IPS DF 4.7 (cell line): ENCODE results near the gene SEC14L5.

ENCODE experiments used
- DNase-seq: peaks from one replicate; pipeline ENCODE4 v3.0.0-alpha.2; 2013; ENCODE audit warnings: low spot score; ENCODE audit errors: extremely low read depth

The SEC14L5 gene

GRCh38 chr16:4984174-4984990, 26.3 kb downstream of the SEC14L5 start:
- no peak for DNase-seq

- no peak for DNase-seq
These were observed 29.1 kb downstream of the SEC14L5 start for GRCh38 chr16:4987250-4987579.

GRCh38 chr16:4987580-4988374, 29.6 kb downstream of the SEC14L5 start:
- DNase-seq = no peak

- no peak for DNase-seq
These were observed 30.5 kb downstream of the SEC14L5 start for GRCh38 chr16:4988647-4989046.

GRCh38 chr16:4989391-4990006, 31.4 kb downstream of the SEC14L5 start:
- no peak for DNase-seq

GRCh38 chr16:4990415-4990814, 32.3 kb downstream of the SEC14L5 start:
- DNase-seq = no peak

GRCh38 chr16:4991754-4992153, 33.6 kb downstream of the SEC14L5 start:
- no peak for DNase-seq

GRCh38 chr16:4994719-4995434, 36.7 kb downstream of the SEC14L5 start:
- no peak for DNase-seq

GRCh38 chr16:5000573-5001001, 42.5 kb downstream of the SEC14L5 start:
- DNase-seq = no peak

- DNase-seq = no peak
These were observed 43.4 kb downstream of the SEC14L5 start for GRCh38 chr16:5001571-5001970.

GRCh38 chr16:5001986-5002385, 43.9 kb downstream of the SEC14L5 start:
- DNase-seq = no peak

- DNase-seq = no peak
These were observed 44.6 kb downstream of the SEC14L5 start for GRCh38 chr16:5002699-5003143.

GRCh38 chr16:5003211-5003610, 45.1 kb downstream of the SEC14L5 start:
- no peak for DNase-seq

- DNase-seq = no peak
These were observed 45.7 kb downstream of the SEC14L5 start for GRCh38 chr16:5003828-5004227.

- no peak for DNase-seq
These were observed 46.2 kb downstream of the SEC14L5 start for GRCh38 chr16:5004311-5004710.

- no peak for DNase-seq
These were observed 47.8 kb downstream of the SEC14L5 start for GRCh38 chr16:5005916-5006315.

- no peak for DNase-seq
These were observed 48.4 kb downstream of the SEC14L5 start for GRCh38 chr16:5006348-5007193.

GRCh38 chr16:5007256-5007655, 49.1 kb downstream of the SEC14L5 start:
- DNase-seq = no peak

- no peak for DNase-seq
These were observed 50.2 kb downstream of the SEC14L5 start for GRCh38 chr16:5008311-5008731.

- no peak for DNase-seq
These were observed 52.6 kb downstream of the SEC14L5 start for GRCh38 chr16:5010576-5011329.
